ENCODE data around the gene PRKACA. TPM values are rescaled to one million over a fixed set of nuclear protein-coding genes. Genes with fewer than 3 reads are reported as not detected.
A peak's percentile ranks its signal among the peaks of the same experiment; 100 is the strongest.

Gene PRKACA
- total and polyA plus RNA-seq, 2 donors (not counting 1 experiment from before 2014, with no cell fraction given): 43.6 to 67.4 TPM

DNA sequence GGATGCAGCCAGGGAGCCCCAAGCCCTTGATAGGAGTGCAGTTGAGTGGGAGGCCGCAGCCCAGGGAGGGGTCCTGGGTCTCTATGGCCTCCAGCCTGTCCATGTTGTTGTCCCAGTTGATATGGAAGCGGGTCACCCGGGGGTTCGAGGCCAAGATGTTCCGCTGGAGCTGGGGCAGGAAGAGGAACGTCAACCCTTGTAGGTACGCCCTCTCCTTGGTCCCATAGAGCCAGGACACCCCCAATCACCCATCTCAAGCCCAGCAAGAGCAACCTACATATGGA is 2.9 kb upstream of the PRKACA start:
- no peak for DNase-seq (ENCODE audit: low read depth in 2 of 2)

DNA sequence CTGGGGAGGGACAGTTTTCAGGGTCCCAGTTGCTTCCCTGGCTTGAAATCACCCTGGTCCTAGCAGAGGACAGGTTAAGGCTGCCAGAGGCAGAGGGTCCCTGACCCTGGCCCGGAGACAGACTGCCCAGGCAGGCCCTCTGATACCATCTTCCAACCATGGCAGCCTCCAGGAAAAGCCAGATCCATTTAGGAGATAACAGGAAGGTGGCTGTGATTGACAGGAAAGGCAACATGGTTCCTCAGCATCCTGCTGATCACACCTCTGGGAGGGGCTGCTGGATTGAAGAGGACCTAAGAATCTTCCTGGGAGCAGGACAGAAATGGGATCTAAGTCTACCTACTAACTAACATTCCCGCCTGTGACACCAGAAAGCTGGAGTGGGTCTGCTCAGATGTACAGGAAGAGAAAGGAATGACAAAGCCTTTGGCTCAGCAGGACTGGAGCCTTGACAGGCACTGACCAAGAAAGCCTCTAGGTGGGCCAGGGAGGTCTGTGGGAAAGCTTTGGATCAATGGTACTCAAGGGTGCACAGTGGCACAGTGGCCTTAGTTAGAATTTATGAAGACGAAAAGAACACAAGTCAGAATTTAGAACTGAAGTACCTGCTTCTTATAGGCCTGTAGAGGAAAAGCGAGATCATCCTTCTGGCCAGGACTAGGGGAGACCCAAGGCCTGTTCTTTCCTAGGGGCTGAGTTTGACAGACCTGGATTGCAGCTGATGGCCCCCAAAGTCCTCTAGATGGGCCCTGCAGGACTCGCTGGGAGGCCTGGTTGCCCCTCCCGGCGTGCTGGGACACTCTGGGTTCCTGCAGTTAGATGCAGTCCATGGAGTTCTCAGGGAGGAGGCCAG is 2.3 kb upstream of the PRKACA start:
- peaks cover 21% of the 10 kb centered on the region for H3K79me2 ChIP-seq (ENCODE audit: control insufficient read depth, insufficient read depth, low read length)
- no peak overlapping the region for H2AFZ ChIP-seq (ENCODE audit: low read length)
- H3K36me3 ChIP-seq (ENCODE audit: control insufficient read depth, insufficient read depth, low read length): no peaks in the 10 kb centered on the region
- no peak for DNase-seq (ENCODE audit: low read depth in 2 of 2)
- no peak overlapping the region for H3K4me3 ChIP-seq (replicated peaks in 1 of 4; ENCODE audit: control extremely low read depth in 1 of 4, insufficient read depth in 1 of 4, low read depth in 3 of 4, low read length in 4 of 4)
- no peak overlapping the region for H3K4me2 ChIP-seq (ENCODE audit: extremely low read depth, insufficient read depth, low read length)
- no peak overlapping the region for H3K9ac ChIP-seq (ENCODE audit: insufficient read depth, low read length)
- H3K27me3 ChIP-seq (ENCODE audit: control insufficient read depth, insufficient read depth, low read length): no peaks in the 10 kb centered on the region
- peaks cover 12% of the 10 kb centered on the region for H3K4me1 ChIP-seq (ENCODE audit: control insufficient read depth, extremely low read depth, insufficient read depth, low read length)
- no peaks in the 10 kb centered on the region for H4K20me1 ChIP-seq (ENCODE audit: control insufficient read depth, extremely low read depth, insufficient read depth, low read length)
- TF ChIP-seq EZH2 (IDR thresholded peaks at IDR 0.05; ENCODE audit: low read length, missing control alignments) (no peak), CTCF (conservative IDR thresholded peaks at IDR 0.05 in 1 of 2, IDR thresholded peaks at IDR 0.05 in 1 of 2; ENCODE audit: low read depth in 1 of 2, low read length in 2 of 2) (no peak)
- no peaks in the 10 kb centered on the region for H3K9me3 ChIP-seq (ENCODE audit: control insufficient read depth, insufficient read depth, low read depth, low read length)
- peak overlapping the region; percentile 99 for H3K27ac ChIP-seq (ENCODE audit: insufficient read depth, low read length)

More for the DNA sequence above, 2.9 kb upstream of the PRKACA start:
- Histone ChIP-seq H3K27me3 (ENCODE audit: control insufficient read depth, insufficient read depth, low read length) (no peaks in the 10 kb centered on the region), H3K79me2 (ENCODE audit: control insufficient read depth, insufficient read depth, low read length) (peaks cover 19% of the 10 kb centered on the region), H3K9ac (ENCODE audit: insufficient read depth, low read length) (no peak overlapping the region), H4K20me1 (ENCODE audit: control insufficient read depth, extremely low read depth, insufficient read depth, low read length) (no peaks in the 10 kb centered on the region), H3K4me3 (replicated peaks in 1 of 4; ENCODE audit: control extremely low read depth in 1 of 4, insufficient read depth in 1 of 4, low read depth in 3 of 4, low read length in 4 of 4) (no peak overlapping the region), H3K4me2 (ENCODE audit: extremely low read depth, insufficient read depth, low read length) (no peak overlapping the region), H3K9me3 (ENCODE audit: control insufficient read depth, insufficient read depth, low read depth, low read length) (no peaks in the 10 kb centered on the region), H3K27ac (ENCODE audit: insufficient read depth, low read length) (no peak overlapping the region), H2AFZ (ENCODE audit: low read length) (no peak overlapping the region), H3K4me1 (ENCODE audit: control insufficient read depth, extremely low read depth, insufficient read depth, low read length) (peaks cover 12% of the 10 kb centered on the region), H3K36me3 (ENCODE audit: control insufficient read depth, insufficient read depth, low read length) (no peaks in the 10 kb centered on the region)
- TF ChIP-seq EZH2 (IDR thresholded peaks at IDR 0.05; ENCODE audit: low read length, missing control alignments): no peak
- no peak for TF ChIP-seq CTCF (conservative IDR thresholded peaks at IDR 0.05 in 1 of 2, IDR thresholded peaks at IDR 0.05 in 1 of 2; ENCODE audit: low read depth in 1 of 2, low read length in 2 of 2)

GRCh38 chr19:14119146-14119545 is 1.6 kb upstream of the PRKACA start:
- H3K4me3 ChIP-seq (replicated peaks in 1 of 4; ENCODE audit: control extremely low read depth in 1 of 4, insufficient read depth in 1 of 4, low read depth in 3 of 4, low read length in 4 of 4): peak overlapping the region in 2 of 4 experiments; percentile 52 to 57
- peaks cover 25% of the 10 kb centered on the region for H3K79me2 ChIP-seq (ENCODE audit: control insufficient read depth, insufficient read depth, low read length)
- H4K20me1 ChIP-seq (ENCODE audit: control insufficient read depth, extremely low read depth, insufficient read depth, low read length): no peaks in the 10 kb centered on the region
- peak overlapping the region; percentile 82 for H3K9ac ChIP-seq (ENCODE audit: insufficient read depth, low read length)
- H3K4me1 ChIP-seq (ENCODE audit: control insufficient read depth, extremely low read depth, insufficient read depth, low read length): peaks cover 12% of the 10 kb centered on the region
- peak overlapping the region; percentile 76 for H2AFZ ChIP-seq (ENCODE audit: low read length)
- no peaks in the 10 kb centered on the region for H3K27me3 ChIP-seq (ENCODE audit: control insufficient read depth, insufficient read depth, low read length)
- peak overlapping the region; percentile 99 for H3K27ac ChIP-seq (ENCODE audit: insufficient read depth, low read length)
- peak overlapping the region; percentile 91 for H3K4me2 ChIP-seq (ENCODE audit: extremely low read depth, insufficient read depth, low read length)
- no peaks in the 10 kb centered on the region for H3K9me3 ChIP-seq (ENCODE audit: control insufficient read depth, insufficient read depth, low read depth, low read length)
- no peak for DNase-seq (ENCODE audit: low read depth in 2 of 2)
- no peaks in the 10 kb centered on the region for H3K36me3 ChIP-seq (ENCODE audit: control insufficient read depth, insufficient read depth, low read length)
- no peak for TF ChIP-seq EZH2 (IDR thresholded peaks at IDR 0.05; ENCODE audit: low read length, missing control alignments)
- TF ChIP-seq CTCF (conservative IDR thresholded peaks at IDR 0.05 in 1 of 2, IDR thresholded peaks at IDR 0.05 in 1 of 2; ENCODE audit: low read depth in 1 of 2, low read length in 2 of 2): no peak

All from fibroblast of lung (primary cell).